Myocyte (in vitro differentiated cells): ENCODE data around the gene FCRL4. TPM values are rescaled to one million over a fixed set of nuclear protein-coding genes. Genes with fewer than 3 reads are reported as not detected.

Source experiments
- DNase-seq: peaks from one replicate; pipeline ENCODE4 v3.0.0-alpha.2; 2012; ENCODE audit warnings: low read depth
- polyA plus RNA-seq: library from polyadenylated mRNA; unstranded; fragments of >200 nt; gene quantifications from one replicate; pipeline ENCODE4 v1.2.1, GENCODE V29; 2012; ENCODE audit warnings: missing spikeins
- total RNA-seq: library from RNA; depleted of rRNA; stranded (reverse); fragments of >200 nt; gene quantifications from 2 replicates; pipeline ENCODE4 v1.2.3, GENCODE V29; 2014

FCRL4 gene
- not detected in 2 replicates for total RNA-seq
- polyA plus RNA-seq: not detected

GRCh38 chr1:157597959-157598667 lies at the start of gene FCRL4:
Gene FCRL4 (minus strand): TSS chr1:157598085. CDS start chr1:157597944, 141 bp downstream.
- no peak for DNase-seq

GRCh38 chr1:157646144-157646543 lies 48.3 kb upstream of the FCRL4 start:
- no peak for DNase-seq

GRCh38 chr1:157641177-157641576 lies 43.3 kb upstream of the FCRL4 start:
- DNase-seq: no peak

- DNase-seq: no peak
Measured at GRCh38 chr1:157639800-157640199, 41.9 kb upstream of the FCRL4 start.

- no peak for DNase-seq
Measured at GRCh38 chr1:157628773-157629172, 30.9 kb upstream of the FCRL4 start.

GRCh38 chr1:157626099-157626498 lies 28.2 kb upstream of the FCRL4 start:
- no peak for DNase-seq

- no peak for DNase-seq
Measured at GRCh38 chr1:157624471-157624870, 26.6 kb upstream of the FCRL4 start.

- DNase-seq: no peak
Measured at GRCh38 chr1:157622471-157622870, 24.6 kb upstream of the FCRL4 start.

GRCh38 chr1:157618190-157618589 lies 20.3 kb upstream of the FCRL4 start:
- no peak for DNase-seq

GRCh38 chr1:157600236-157600635 lies 2.4 kb upstream of the FCRL4 start:
- DNase-seq: no peak

- DNase-seq: no peak
Measured at GRCh38 chr1:157596384-157596783, 1.5 kb downstream of the FCRL4 start.

- DNase-seq: no peak
Measured at GRCh38 chr1:157595356-157595755, 2.5 kb downstream of the FCRL4 start.

- no peak for DNase-seq
Measured at GRCh38 chr1:157585984-157586383, 11.9 kb downstream of the FCRL4 start.

- no peak for DNase-seq
Measured at GRCh38 chr1:157584503-157584902, 13.4 kb downstream of the FCRL4 start.

- DNase-seq: no peak
Measured at GRCh38 chr1:157580828-157581210, 17.1 kb downstream of the FCRL4 start.

- DNase-seq: peak; percentile 65
Measured at GRCh38 chr1:157580179-157580827, 17.6 kb downstream of the FCRL4 start.

GRCh38 chr1:157577420-157577819 lies 20.5 kb downstream of the FCRL4 start:
- DNase-seq: no peak

- DNase-seq: no peak
Measured at GRCh38 chr1:157575744-157576143, 22.1 kb downstream of the FCRL4 start.

GRCh38 chr1:157574836-157575235 lies 23.0 kb downstream of the FCRL4 start:
- no peak for DNase-seq

GRCh38 chr1:157566484-157567300 lies 31.2 kb downstream of the FCRL4 start:
- DNase-seq: no peak

- no peak for DNase-seq
Measured at GRCh38 chr1:157562515-157562914, 35.4 kb downstream of the FCRL4 start.

- DNase-seq: no peak
Measured at GRCh38 chr1:157558119-157558518, 39.8 kb downstream of the FCRL4 start.
